ENCODE measurements around the gene TMEM94. TPM values are rescaled to one million over a fixed set of nuclear protein-coding genes. Genes with fewer than 3 reads are reported as not detected.

The TMEM94 gene
- total and polyA plus RNA-seq, 8 donors, result 16.6 to 466 (median 56.5) TPM

GRCh38 chr17:75492555-75493168, 36.2 kb downstream of the TMEM94 start:
- no peak overlapping the region for H3K4me3 ChIP-seq
- WGBS, 5 donors, result 89 to 95% (median 95%) methylated on average over 13 to 23 of the region's 23 CpGs

GRCh38 chr17:75493476-75494129, 37.2 kb downstream of the TMEM94 start:
- intact Hi-C loops (cut with DNase I; ENCODE audit: low total_unique reads), result no loop called here
- H3K4me1 ChIP-seq, result peaks cover 11 to 28% (median 15%) of the 10 kb centered on the region in 4 donors
- H3K9me3 ChIP-seq, result no peaks in the 10 kb centered on the region
- H3K4me3 ChIP-seq, result no peak overlapping the region
- H3K27ac ChIP-seq, result no peak overlapping the region
- H3K27me3 ChIP-seq, result no peaks in the 10 kb centered on the region
- TF ChIP-seq POLR2A (IDR thresholded peaks at IDR 0.05), result no peak
- no peak for TF ChIP-seq CTCF (IDR thresholded peaks at IDR 0.05)
- TF ChIP-seq POLR2AphosphoS5 (IDR thresholded peaks at IDR 0.05), result no peak
- peaks cover 59 to 94% (median 93%) of the 10 kb centered on the region in 4 donors for H3K36me3 ChIP-seq
- WGBS, 5 donors, result 76 to 98% (median 97%) methylated on average over 5 to 23 of the region's 23 CpGs
- DNase-seq, result no peak

More at GRCh38 chr17:75492555-75493168, 36.2 kb downstream of the TMEM94 start:
- H3K9me3 ChIP-seq, result no peaks in the 10 kb centered on the region
- peaks cover 53 to 89% (median 83%) of the 10 kb centered on the region in 4 donors for H3K36me3 ChIP-seq
- H3K27me3 ChIP-seq, result no peaks in the 10 kb centered on the region
- no peak overlapping the region for H3K27ac ChIP-seq
- DNase-seq, result no peak
- no peak for TF ChIP-seq CTCF (IDR thresholded peaks at IDR 0.05)
- no peak for TF ChIP-seq POLR2AphosphoS5 (IDR thresholded peaks at IDR 0.05)
- TF ChIP-seq EP300 (IDR thresholded peaks at IDR 0.05), result no peak
- no peak for TF ChIP-seq POLR2A (IDR thresholded peaks at IDR 0.05)
- peaks cover 10 to 32% (median 18%) of the 10 kb centered on the region in 4 donors for H3K4me1 ChIP-seq
- intact Hi-C loops (cut with DNase I; ENCODE audit: low total_unique reads), result no loop called here

DNA sequence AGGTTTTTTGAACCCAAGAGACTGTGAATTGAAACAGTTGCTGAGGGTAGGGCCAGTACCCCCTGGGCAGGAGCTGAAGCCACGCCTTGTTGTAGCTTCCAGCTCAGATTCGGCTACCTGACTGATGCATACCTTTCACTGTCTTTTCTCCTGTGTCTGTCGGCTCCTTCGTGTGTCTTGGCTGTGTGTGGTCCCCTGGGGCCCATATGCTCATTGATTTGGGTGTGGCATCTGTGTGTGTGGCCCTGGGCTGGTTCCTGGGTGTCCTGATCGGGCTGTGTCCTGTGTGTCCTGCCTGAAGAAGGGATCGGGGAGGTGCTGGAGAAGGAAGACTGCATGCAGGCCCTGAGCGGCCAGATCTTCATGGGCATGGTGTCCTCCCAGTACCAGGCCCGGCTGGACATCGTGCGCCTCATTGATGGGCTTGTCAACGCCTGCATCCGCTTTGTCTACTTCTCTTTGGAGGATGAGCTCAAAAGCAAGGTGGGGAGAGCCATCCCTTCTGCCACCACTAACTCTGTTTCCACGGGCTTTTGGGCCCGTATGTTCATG, 38.0 kb downstream of the TMEM94 start:
- intact Hi-C loops (cut with DNase I; ENCODE audit: low total_unique reads), result no loop called here
- Histone ChIP-seq H3K36me3 (peaks cover 59 to 100% (median 94%) of the 10 kb centered on the region in 4 donors), H3K27ac (no peak overlapping the region)

More for the DNA sequence above, 38.0 kb downstream of the TMEM94 start:
- Histone ChIP-seq H3K27me3 (no peaks in the 10 kb centered on the region), H3K4me3 (no peak overlapping the region), H3K4me1 (peaks cover 11 to 27% (median 17%) of the 10 kb centered on the region in 4 donors), H3K9me3 (no peaks in the 10 kb centered on the region)
- DNase-seq, result no peak
- WGBS, 5 donors, result 88 to 97% (median 92%) methylated on average over 12 to 14 of the region's 14 CpGs
- TF ChIP-seq EP300 (IDR thresholded peaks at IDR 0.05) (no peak), CTCF (IDR thresholded peaks at IDR 0.05) (no peak), POLR2AphosphoS5 (IDR thresholded peaks at IDR 0.05) (no peak), POLR2A (IDR thresholded peaks at IDR 0.05) (no peak)
